Measurements from ENCODE around the gene EFNA2.

- TF ChIP-seq E2F1 (CRISPR knock-in tag; IDR thresholded peaks at IDR 0.05), result no peak
- TF ChIP-seq, protein P1, sequence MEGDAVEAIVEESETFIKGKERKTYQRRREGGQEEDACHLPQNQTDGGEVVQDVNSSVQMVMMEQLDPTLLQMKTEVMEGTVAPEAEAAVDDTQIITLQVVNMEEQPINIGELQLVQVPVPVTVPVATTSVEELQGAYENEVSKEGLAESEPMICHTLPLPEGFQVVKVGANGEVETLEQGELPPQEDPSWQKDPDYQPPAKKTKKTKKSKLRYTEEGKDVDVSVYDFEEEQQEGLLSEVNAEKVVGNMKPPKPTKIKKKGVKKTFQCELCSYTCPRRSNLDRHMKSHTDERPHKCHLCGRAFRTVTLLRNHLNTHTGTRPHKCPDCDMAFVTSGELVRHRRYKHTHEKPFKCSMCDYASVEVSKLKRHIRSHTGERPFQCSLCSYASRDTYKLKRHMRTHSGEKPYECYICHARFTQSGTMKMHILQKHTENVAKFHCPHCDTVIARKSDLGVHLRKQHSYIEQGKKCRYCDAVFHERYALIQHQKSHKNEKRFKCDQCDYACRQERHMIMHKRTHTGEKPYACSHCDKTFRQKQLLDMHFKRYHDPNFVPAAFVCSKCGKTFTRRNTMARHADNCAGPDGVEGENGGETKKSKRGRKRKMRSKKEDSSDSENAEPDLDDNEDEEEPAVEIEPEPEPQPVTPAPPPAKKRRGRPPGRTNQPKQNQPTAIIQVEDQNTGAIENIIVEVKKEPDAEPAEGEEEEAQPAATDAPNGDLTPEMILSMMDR (IDR thresholded peaks at IDR 0.05), result no peak
- no peak for TF ChIP-seq IRF2 (CRISPR knock-in tag; IDR thresholded peaks at IDR 0.05; ENCODE audit: borderline replicate concordance, low read depth)
- TF ChIP-seq ATF2 (CRISPR knock-in tag; IDR thresholded peaks at IDR 0.05; ENCODE audit: borderline replicate concordance, low read depth), result no peak
- TF ChIP-seq SP1 (CRISPR knock-in tag; conservative IDR thresholded peaks at IDR 0.05), result no peak
- no peak for TF ChIP-seq CREB1 (CRISPR knock-in tag; IDR thresholded peaks at IDR 0.05)
- no peak for TF ChIP-seq ZNF263 (CRISPR knock-in tag; IDR thresholded peaks at IDR 0.05; ENCODE audit: low read depth)
- no peak for TF ChIP-seq ZNF317 (CRISPR knock-in tag; IDR thresholded peaks at IDR 0.05; ENCODE audit: borderline replicate concordance, low read depth)
- no peak for TF ChIP-seq SMAD3 (CRISPR knock-in tag; IDR thresholded peaks at IDR 0.05; ENCODE audit: borderline replicate concordance)
- TF ChIP-seq, protein P2, sequence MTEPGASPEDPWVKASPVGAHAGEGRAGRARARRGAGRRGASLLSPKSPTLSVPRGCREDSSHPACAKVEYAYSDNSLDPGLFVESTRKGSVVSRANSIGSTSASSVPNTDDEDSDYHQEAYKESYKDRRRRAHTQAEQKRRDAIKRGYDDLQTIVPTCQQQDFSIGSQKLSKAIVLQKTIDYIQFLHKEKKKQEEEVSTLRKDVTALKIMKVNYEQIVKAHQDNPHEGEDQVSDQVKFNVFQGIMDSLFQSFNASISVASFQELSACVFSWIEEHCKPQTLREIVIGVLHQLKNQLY (CRISPR knock-in tag; IDR thresholded peaks at IDR 0.05), result no peak
Measured at GRCh38 chr19:1271528-1272422, 13.9 kb upstream of the EFNA2 start.

Data from WTC11 (cell line).